HG03064 (cell line): ENCODE measurements around the gene IRAG1.

ENCODE experiments used
- ATAC-seq: cut with Tn5 transposase; IDR thresholded peaks from one replicate; pipeline ENCODE4 v1.9.1; 2021; ENCODE audit warnings: low read depth; ENCODE audit not compliant: unreplicated experiment

IRAG1 gene

DNA sequence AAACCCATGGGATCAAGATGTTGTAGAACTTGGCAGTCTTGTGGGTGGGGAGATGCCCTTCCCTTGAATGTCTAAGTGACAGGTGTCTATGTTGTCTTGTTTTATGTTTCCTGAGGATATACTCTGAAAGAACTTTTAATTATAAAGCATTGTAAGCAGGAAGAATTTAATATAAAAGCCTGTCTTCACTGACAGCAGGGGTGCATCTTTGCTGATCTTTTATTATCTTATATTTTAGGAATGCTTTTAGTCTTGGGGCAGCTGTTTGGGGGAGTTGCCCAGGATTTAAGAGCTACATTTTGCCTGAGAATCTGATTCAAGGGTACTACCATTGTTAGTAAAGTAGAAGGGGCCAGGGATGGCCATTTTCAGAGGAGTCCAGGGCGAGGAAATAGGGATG is 43.4 kb downstream of the IRAG1 start:
- no peak for ATAC-seq

GRCh38 chr11:10648871-10649270 is 44.7 kb downstream of the IRAG1 start:
- ATAC-seq: no peak

- no peak for ATAC-seq
These were observed 46.7 kb downstream of the IRAG1 start for GRCh38 chr11:10646681-10647355.

GRCh38 chr11:10646005-10646404 is 47.5 kb downstream of the IRAG1 start:
- ATAC-seq: no peak

- no peak for ATAC-seq
These were observed 48.3 kb downstream of the IRAG1 start for GRCh38 chr11:10645212-10645795.
